Lower leg skin (tissue), 4 donors: ENCODE results near the gene HINT2. TPM values are rescaled to one million over a fixed set of nuclear protein-coding genes. Genes with fewer than 3 reads are reported as not detected.

ENCODE experiments used
- total RNA-seq, 4 donors: library from RNA; depleted of rRNA; stranded (reverse); fragments of >200 nt; gene quantifications; one replicate each; pipeline ENCODE4 v1.1.0, GENCODE V29; 2016

The HINT2 gene
- total RNA-seq, 4 donors from 2014 or later, result 17.8 to 27.9 (median 19.9) TPM

Other genes starting within 250 kb of the HINT2 start
- gene TESK1, start 209.8 kb downstream of the HINT2 start, total RNA-seq, result 10 to 100 TPM; 20.8 to 43.5 (median 33.0) TPM
- 1 to 10 TPM; 1.2 to 5.6 (median 2.0) TPM for gene CD72, start 196.6 kb downstream of the HINT2 start, total RNA-seq
- gene SIT1, start 164.1 kb downstream of the HINT2 start, total RNA-seq, result not detected
- gene RMRP, start 157.0 kb downstream of the HINT2 start, total RNA-seq, result over 10,000 TPM in 1 of 4 donors, 1,000 to 10,000 TPM in 3; 1,358 to 15,269 (median 4,926) TPM
- 10 to 100 TPM; 15.1 to 30.5 (median 21.2) TPM for gene CCDC107, start 156.8 kb downstream of the HINT2 start, total RNA-seq
- gene ARHGEF39, start 149.8 kb downstream of the HINT2 start, total RNA-seq, result 1 to 10 TPM in 2 of 4 donors, under 1 TPM in 2; 0.32 to 7.6 (median 0.86) TPM
- 10 to 100 TPM in 1 of 4 donors, 1 to 10 TPM in 2, under 1 TPM in 1; 0.25 to 22.2 (median 4.2) TPM for gene CA9, start 141.1 kb downstream of the HINT2 start, total RNA-seq
- 100 to 1,000 TPM in 1 of 4 donors, 10 to 100 TPM in 3; 36.3 to 190 (median 68.6) TPM for gene TPM2, start 125.1 kb downstream of the HINT2 start, total RNA-seq
- 100 to 1,000 TPM; 101 to 176 (median 155) TPM for gene TLN1, start 82.8 kb downstream of the HINT2 start, total RNA-seq
- 10 to 100 TPM; 18.2 to 26.6 (median 20.5) TPM for gene CREB3, start 82.4 kb downstream of the HINT2 start, total RNA-seq
- gene GBA2, start 65.8 kb downstream of the HINT2 start, total RNA-seq, result 10 to 100 TPM; 53.7 to 83.3 (median 65.0) TPM
- 10 to 100 TPM; 17.1 to 26.4 (median 22.1) TPM for gene RGP1, start 65.8 kb downstream of the HINT2 start, total RNA-seq
- 1 to 10 TPM in 1 of 4 donors, under 1 TPM in 1, not detected in 2; 0.55 to 2.8 TPM for gene MSMP, start 60.8 kb downstream of the HINT2 start, total RNA-seq
- gene NPR2, start 23.5 kb downstream of the HINT2 start, total RNA-seq, result 10 to 100 TPM; 12.2 to 20.4 (median 18.8) TPM
- gene SPAG8, start 2.8 kb downstream of the HINT2 start, total RNA-seq, result under 1 TPM in 2 of 4 donors, not detected in 2; 0.29 to 0.42 TPM
- gene FAM221B, start 13.7 kb upstream of the HINT2 start, total RNA-seq, result not detected
- 1 to 10 TPM; 2.2 to 8.4 (median 5.4) TPM for gene TMEM8B, start 14.2 kb upstream of the HINT2 start, total RNA-seq
- gene OR13J1, start 55.4 kb upstream of the HINT2 start, total RNA-seq, result not detected
- 1 to 10 TPM; 1.1 to 5.7 (median 3.9) TPM for gene HRCT1, start 91.2 kb upstream of the HINT2 start, total RNA-seq
- gene SPAAR, start 94.4 kb upstream of the HINT2 start, total RNA-seq, result 1 to 10 TPM in 2 of 4 donors, under 1 TPM in 2; 0.66 to 1.5 (median 0.95) TPM
- gene OR2S2, start 143.1 kb upstream of the HINT2 start, total RNA-seq, result not detected
- gene RECK, start 221.9 kb upstream of the HINT2 start, total RNA-seq, result 1 to 10 TPM; 2.1 to 9.7 (median 3.7) TPM